ENCODE results near the gene KAT8.

KAT8 gene

GRCh38 chr16:31108035-31108793 is 9.2 kb upstream of the KAT8 start, which contains the start of gene BCKDK:
Gene BCKDK (plus strand): TSS chr16:31108386. CDS start chr16:31109224, 838 bp downstream.
- DNase-seq (ENCODE audit: low spot score): peak; percentile 79

GRCh38 chr16:31108794-31109558 is 8.5 kb upstream of the KAT8 start:
- no peak for DNase-seq (ENCODE audit: low spot score)

GRCh38 chr16:31109622-31110021 is 7.8 kb upstream of the KAT8 start:
- DNase-seq (ENCODE audit: low spot score): no peak

GRCh38 chr16:31110106-31111034 is 7.1 kb upstream of the KAT8 start:
- DNase-seq (ENCODE audit: low spot score): no peak

- DNase-seq (ENCODE audit: low spot score): no peak
Measured at GRCh38 chr16:31111881-31112466, 5.5 kb upstream of the KAT8 start.

GRCh38 chr16:31112711-31113110 is 4.8 kb upstream of the KAT8 start:
- no peak for DNase-seq (ENCODE audit: low spot score)

GRCh38 chr16:31113121-31114120 is 4.0 kb upstream of the KAT8 start:
- no peak for DNase-seq (ENCODE audit: low spot score)

- no peak for DNase-seq (ENCODE audit: low spot score)
Measured at GRCh38 chr16:31114468-31114867, 3.0 kb upstream of the KAT8 start.

GRCh38 chr16:31118223-31119155 is 1.0 kb downstream of the KAT8 start:
- DNase-seq (ENCODE audit: low spot score): no peak

- DNase-seq (ENCODE audit: low spot score): no peak
Measured at GRCh38 chr16:31120129-31120528, 2.7 kb downstream of the KAT8 start.

- no peak for DNase-seq (ENCODE audit: low spot score)
Measured at GRCh38 chr16:31125844-31126243, 8.4 kb downstream of the KAT8 start.

GRCh38 chr16:31127182-31127581 is 9.7 kb downstream of the KAT8 start:
- no peak for DNase-seq (ENCODE audit: low spot score)

- peak; percentile 52 for DNase-seq (ENCODE audit: low spot score)
Measured at GRCh38 chr16:31128711-31129567, 11.5 kb downstream of the KAT8 start.

- no peak for DNase-seq (ENCODE audit: low spot score)
Measured at GRCh38 chr16:31129568-31130335, 12.3 kb downstream of the KAT8 start.

- no peak for DNase-seq (ENCODE audit: low spot score)
Measured at GRCh38 chr16:31130336-31130891, 12.9 kb downstream of the KAT8 start.

- DNase-seq (ENCODE audit: low spot score): no peak
Measured at GRCh38 chr16:31130899-31131298, 13.4 kb downstream of the KAT8 start.

GRCh38 chr16:31131416-31131815 is 14.0 kb downstream of the KAT8 start:
- no peak for DNase-seq (ENCODE audit: low spot score)

Data from putamen (tissue), 1 donor.